CD4-positive, alpha-beta T cell treated with Interleukin-2 at 100 ng/mL for 4 hours (primary cell): Measurements from ENCODE around the gene ITIH2.
"Not testable (repeated sequence)": the region's sequence is repeated elsewhere in the genome, so short reads cannot be mapped to it uniquely, and the experiment has no call there.

Source experiments
- DNase-seq: peaks from one replicate; pipeline ENCODE4 v3.0.0-alpha.2; 2020; ENCODE audit warnings: low spot score

Gene ITIH2

GRCh38 chr10:7693194-7693593, 9.9 kb upstream of the ITIH2 start:
- not testable (repeated sequence) for DNase-seq

GRCh38 chr10:7696545-7696944, 6.6 kb upstream of the ITIH2 start:
- no peak for DNase-seq

- DNase-seq: no peak
These were observed 5.7 kb upstream of the ITIH2 start for GRCh38 chr10:7697426-7697825.

- DNase-seq: no peak
These were observed 2.5 kb upstream of the ITIH2 start for GRCh38 chr10:7700577-7701125.

GRCh38 chr10:7701158-7701742, 1.9 kb upstream of the ITIH2 start:
- DNase-seq: no peak

- DNase-seq: no peak
These were observed 766 bp upstream of the ITIH2 start for GRCh38 chr10:7702288-7702812.

GRCh38 chr10:7704071-7705016, 1.2 kb downstream of the ITIH2 start:
- DNase-seq: no peak

GRCh38 chr10:7705341-7705740, 2.2 kb downstream of the ITIH2 start:
- no peak for DNase-seq

GRCh38 chr10:7706534-7707073, 3.5 kb downstream of the ITIH2 start:
- no peak for DNase-seq

GRCh38 chr10:7707102-7707501, 4.0 kb downstream of the ITIH2 start:
- DNase-seq: no peak

- DNase-seq: no peak
These were observed 4.9 kb downstream of the ITIH2 start for GRCh38 chr10:7707858-7708622.

- DNase-seq: no peak
These were observed 5.7 kb downstream of the ITIH2 start for GRCh38 chr10:7708832-7709231.

GRCh38 chr10:7710446-7710845, 7.3 kb downstream of the ITIH2 start:
- no peak for DNase-seq

GRCh38 chr10:7711075-7711474, 8.0 kb downstream of the ITIH2 start:
- not testable (repeated sequence) for DNase-seq

- DNase-seq: no peak
These were observed 12.4 kb downstream of the ITIH2 start for GRCh38 chr10:7715515-7715914.

- no peak for DNase-seq
These were observed 14.7 kb downstream of the ITIH2 start for GRCh38 chr10:7717767-7718166.

- no peak for DNase-seq
These were observed 15.6 kb downstream of the ITIH2 start for GRCh38 chr10:7718685-7719084.

- DNase-seq: no peak
These were observed 17.4 kb downstream of the ITIH2 start for GRCh38 chr10:7720478-7720877.

- DNase-seq: no peak
These were observed 19.9 kb downstream of the ITIH2 start for GRCh38 chr10:7722927-7723529.

- DNase-seq: no peak
These were observed 31.7 kb downstream of the ITIH2 start for GRCh38 chr10:7734821-7735220.
